Vagina (tissue), 2 donors: ENCODE data around the gene FBXO17.

Experiments used
- POLR2A ChIP-seq, 2 donors: fragments of 450-650 bp; IDR thresholded peaks; one replicate each; pipeline ENCODE4 v1.6.1; 2017; ENCODE audit warnings: antibody characterized with exemption in 2 of 2, mild to moderate bottlenecking in 2 of 2, moderate library complexity in 2 of 2
- POLR2AphosphoS5 ChIP-seq, 2 donors: sonication (generic); formaldehyde crosslinking; IDR thresholded peaks; one replicate each; pipeline ENCODE4 v1.9.0; 2017; ENCODE audit warnings: antibody characterized with exemption in 2 of 2, mild to moderate bottlenecking in 2 of 2, low read depth in 1 of 2; ENCODE audit not compliant: insufficient read depth in 1 of 2
- TF ChIP-seq, protein P1 (sequence below), 3 experiments: fragments of 450-650 bp in 2 of 3; fragments of 200-600 bp in 1 of 3; sonication (generic) in 1 of 3; IDR thresholded peaks; one replicate each; pipeline ENCODE4 v1.5.1; 2017 to 2019; ENCODE audit warnings: antibody characterized with exemption in 3 of 3, mild to moderate bottlenecking in 2 of 3, moderate library complexity in 2 of 3

- TF ChIP-seq, protein P1, sequence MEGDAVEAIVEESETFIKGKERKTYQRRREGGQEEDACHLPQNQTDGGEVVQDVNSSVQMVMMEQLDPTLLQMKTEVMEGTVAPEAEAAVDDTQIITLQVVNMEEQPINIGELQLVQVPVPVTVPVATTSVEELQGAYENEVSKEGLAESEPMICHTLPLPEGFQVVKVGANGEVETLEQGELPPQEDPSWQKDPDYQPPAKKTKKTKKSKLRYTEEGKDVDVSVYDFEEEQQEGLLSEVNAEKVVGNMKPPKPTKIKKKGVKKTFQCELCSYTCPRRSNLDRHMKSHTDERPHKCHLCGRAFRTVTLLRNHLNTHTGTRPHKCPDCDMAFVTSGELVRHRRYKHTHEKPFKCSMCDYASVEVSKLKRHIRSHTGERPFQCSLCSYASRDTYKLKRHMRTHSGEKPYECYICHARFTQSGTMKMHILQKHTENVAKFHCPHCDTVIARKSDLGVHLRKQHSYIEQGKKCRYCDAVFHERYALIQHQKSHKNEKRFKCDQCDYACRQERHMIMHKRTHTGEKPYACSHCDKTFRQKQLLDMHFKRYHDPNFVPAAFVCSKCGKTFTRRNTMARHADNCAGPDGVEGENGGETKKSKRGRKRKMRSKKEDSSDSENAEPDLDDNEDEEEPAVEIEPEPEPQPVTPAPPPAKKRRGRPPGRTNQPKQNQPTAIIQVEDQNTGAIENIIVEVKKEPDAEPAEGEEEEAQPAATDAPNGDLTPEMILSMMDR (IDR thresholded peaks at IDR 0.05) = no peak
- TF ChIP-seq POLR2A (IDR thresholded peaks at IDR 0.05) (no peak), POLR2AphosphoS5 (IDR thresholded peaks at IDR 0.05; ENCODE audit: insufficient read depth in 1 of 2, low read depth in 1 of 2) (no peak)
These were observed 5.2 kb upstream of the FBXO17 start for GRCh38 chr19:38980583-38981374.
